ENCODE data around the gene MACROD2. TPM values are rescaled to one million over a fixed set of nuclear protein-coding genes. Genes with fewer than 3 reads are reported as not detected.

MACROD2 gene
- total and polyA plus RNA-seq, 4 donors: 13.0 to 67.1 (median 20.7) TPM

- Histone ChIP-seq H3K27me3 (ENCODE audit: control insufficient read depth in 3 of 3, insufficient read depth in 3 of 3, low read length in 2 of 3) (no peaks in the 10 kb centered on the region), H3K4me1 (ENCODE audit: control insufficient read depth in 5 of 5, insufficient read depth in 5 of 5, low read length in 5 of 5) (peaks cover 0 to 3% (median 0%) of the 10 kb centered on the region in 5 donors), H3K4me3 (no peak overlapping the region), H3K9ac (ENCODE audit: insufficient read depth in 1 of 2, low read length in 2 of 2) (no peak overlapping the region), H3K27ac (ENCODE audit: low read depth in 1 of 2, low read length in 1 of 2) (no peak overlapping the region), H3K36me3 (ENCODE audit: control insufficient read depth in 4 of 4, insufficient read depth in 4 of 4, low read length in 4 of 4) (no peaks in the 10 kb centered on the region), H3K9me3 (ENCODE audit: control insufficient read depth in 4 of 4, insufficient read depth in 3 of 4, low read length in 3 of 4) (peaks cover 0 to 2% (median 0%) of the 10 kb centered on the region in 4 donors)
- 54 to 71% methylated on average over 2 of the region's 2 CpGs for WGBS, 2 donors
- TF ChIP-seq CTCF (IDR thresholded peaks at IDR 0.05; ENCODE audit: control extremely low read depth, extremely low read depth): no peak
- ATAC-seq (ENCODE audit: insufficient read depth, low FRiP score): no peak
- DNase-seq: no peak
Observed at GRCh38 chr20:14882157-14882556, 886.8 kb downstream of the MACROD2 start.

- peaks cover 0 to 2% (median 0%) of the 10 kb centered on the region in 4 donors for H3K9me3 ChIP-seq (ENCODE audit: control insufficient read depth in 4 of 4, insufficient read depth in 3 of 4, low read length in 3 of 4)
- H3K9ac ChIP-seq (ENCODE audit: insufficient read depth in 1 of 2, low read length in 2 of 2): no peak overlapping the region
- no peak for TF ChIP-seq CTCF (IDR thresholded peaks at IDR 0.05; ENCODE audit: control extremely low read depth, extremely low read depth)
- H3K4me1 ChIP-seq (ENCODE audit: control insufficient read depth in 5 of 5, insufficient read depth in 5 of 5, low read length in 5 of 5): peaks cover 0 to 3% (median 1%) of the 10 kb centered on the region in 5 donors
- no peak overlapping the region for H3K27ac ChIP-seq (ENCODE audit: low read depth in 1 of 2, low read length in 1 of 2)
- DNase-seq (no peak), ATAC-seq (ENCODE audit: insufficient read depth, low FRiP score) (no peak)
- H3K27me3 ChIP-seq (ENCODE audit: control insufficient read depth in 3 of 3, insufficient read depth in 3 of 3, low read length in 2 of 3): no peaks in the 10 kb centered on the region
- H3K36me3 ChIP-seq (ENCODE audit: control insufficient read depth in 4 of 4, insufficient read depth in 4 of 4, low read length in 4 of 4): no peaks in the 10 kb centered on the region
- no peak overlapping the region for H3K4me3 ChIP-seq
Observed at GRCh38 chr20:14882846-14883245, 887.5 kb downstream of the MACROD2 start.

DNA sequence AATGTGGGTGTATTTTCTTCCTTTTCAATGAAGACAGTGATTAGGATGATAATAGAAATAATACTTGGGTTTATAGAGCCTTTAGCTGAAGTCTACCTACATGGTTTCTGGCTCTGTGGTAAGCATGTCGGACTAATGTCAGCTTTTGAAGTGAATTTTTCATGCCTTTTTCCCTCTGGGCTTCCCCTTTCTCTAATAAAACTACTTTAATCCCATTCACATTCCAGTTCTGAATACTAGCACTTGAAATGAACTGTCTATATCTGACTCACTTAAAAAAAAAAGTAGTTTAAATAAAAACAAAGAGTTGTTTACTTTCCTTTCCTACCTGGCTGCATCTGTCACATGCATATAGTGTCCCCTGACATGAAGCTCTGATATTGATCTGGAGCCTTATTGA is 888.0 kb downstream of the MACROD2 start:
- no peak overlapping the region for H3K9ac ChIP-seq (ENCODE audit: insufficient read depth in 1 of 2, low read length in 2 of 2)
- DNase-seq: no peak
- H3K9me3 ChIP-seq (ENCODE audit: control insufficient read depth in 4 of 4, insufficient read depth in 3 of 4, low read length in 3 of 4): peaks cover 0 to 2% (median 0%) of the 10 kb centered on the region in 4 donors
- ATAC-seq (ENCODE audit: insufficient read depth, low FRiP score): no peak
- WGBS, 2 donors: 56 to 72% methylated on average over 1 of the region's 1 CpG
- H3K27me3 ChIP-seq (ENCODE audit: control insufficient read depth in 3 of 3, insufficient read depth in 3 of 3, low read length in 2 of 3): no peaks in the 10 kb centered on the region
- no peaks in the 10 kb centered on the region for H3K36me3 ChIP-seq (ENCODE audit: control insufficient read depth in 4 of 4, insufficient read depth in 4 of 4, low read length in 4 of 4)
- no peak for TF ChIP-seq CTCF (IDR thresholded peaks at IDR 0.05; ENCODE audit: control extremely low read depth, extremely low read depth)
- H3K27ac ChIP-seq (ENCODE audit: low read depth in 1 of 2, low read length in 1 of 2): no peak overlapping the region
- H3K4me1 ChIP-seq (ENCODE audit: control insufficient read depth in 5 of 5, insufficient read depth in 5 of 5, low read length in 5 of 5): peaks cover 0 to 7% (median 3%) of the 10 kb centered on the region in 5 donors
- H3K4me3 ChIP-seq: no peak overlapping the region

- peaks cover 0 to 9% (median 2%) of the 10 kb centered on the region in 5 donors for H3K4me1 ChIP-seq (ENCODE audit: control insufficient read depth in 5 of 5, insufficient read depth in 5 of 5, low read length in 5 of 5)
- H3K27ac ChIP-seq (ENCODE audit: low read depth in 1 of 2, low read length in 1 of 2): no peak overlapping the region
- H3K27me3 ChIP-seq (ENCODE audit: control insufficient read depth in 3 of 3, insufficient read depth in 3 of 3, low read length in 2 of 3): no peaks in the 10 kb centered on the region
- no peaks in the 10 kb centered on the region for H3K36me3 ChIP-seq (ENCODE audit: control insufficient read depth in 4 of 4, insufficient read depth in 4 of 4, low read length in 4 of 4)
- peaks cover 0 to 2% (median 0%) of the 10 kb centered on the region in 4 donors for H3K9me3 ChIP-seq (ENCODE audit: control insufficient read depth in 4 of 4, insufficient read depth in 3 of 4, low read length in 3 of 4)
- TF ChIP-seq CTCF (IDR thresholded peaks at IDR 0.05; ENCODE audit: control extremely low read depth, extremely low read depth): no peak
- 87 to 88% methylated on average over 1 of the region's 1 CpG for WGBS, 2 donors
- ATAC-seq (ENCODE audit: insufficient read depth, low FRiP score): no peak
- H3K9ac ChIP-seq (ENCODE audit: insufficient read depth in 1 of 2, low read length in 2 of 2): no peak overlapping the region
- no peak for DNase-seq
- H3K4me3 ChIP-seq: no peak overlapping the region
Observed at GRCh38 chr20:14885661-14886060, 890.3 kb downstream of the MACROD2 start.

Data from lung (tissue), 12 donors.